ENCODE measurements around the gene SGSM1. TPM values are rescaled to one million over a fixed set of nuclear protein-coding genes. Genes with fewer than 3 reads are reported as not detected.

SGSM1 gene
- total RNA-seq, 1 donor: not detected

GRCh38 chr22:24951942-24952836, 146.2 kb downstream of the SGSM1 start, which contains the start of gene KIAA1671:
Gene KIAA1671, plus strand, starts transcription at chr22:24952716. Its CDS starts 75,284 bp downstream, at chr22:25028000.
- Histone ChIP-seq H3K9me3 (ENCODE audit: low read depth, low read length) (no peaks in the 10 kb centered on the region), H4K20me1 (ENCODE audit: insufficient read depth, low read length) (peaks cover 7% of the 10 kb centered on the region), H3K27me3 (ENCODE audit: insufficient read depth, low read length) (peaks cover 4% of the 10 kb centered on the region), H3K79me2 (ENCODE audit: insufficient read depth, low read length) (peaks cover 35% of the 10 kb centered on the region), H3K36me3 (ENCODE audit: insufficient read depth, low read length) (no peaks in the 10 kb centered on the region), H3K4me1 (ENCODE audit: insufficient read depth, low read length) (peaks cover 22% of the 10 kb centered on the region), H3K4me3 (ENCODE audit: insufficient read depth, low read length) (peak within 1 kb of the TSS; percentile 95), H2AFZ (ENCODE audit: low read length) (peak within 1 kb of the TSS; percentile 100), H3K27ac (ENCODE audit: low read depth, low read length) (peak within 1 kb of the TSS; percentile 88), H3K4me2 (ENCODE audit: insufficient read depth, low read length) (peak within 1 kb of the TSS; percentile 99)
- peak; percentile 99 for DNase-seq (ENCODE audit: insufficient read length, low spot score, missing footprints)
- peak; percentile 92 for TF ChIP-seq CTCF (IDR thresholded peaks at IDR 0.05; ENCODE audit: extremely low read depth, low read depth, low read length)

- Histone ChIP-seq H3K4me2 (ENCODE audit: insufficient read depth, low read length) (peak overlapping the region; percentile 99), H2AFZ (ENCODE audit: low read length) (peak overlapping the region; percentile 100), H4K20me1 (ENCODE audit: insufficient read depth, low read length) (peaks cover 7% of the 10 kb centered on the region), H3K36me3 (ENCODE audit: insufficient read depth, low read length) (no peaks in the 10 kb centered on the region), H3K27ac (ENCODE audit: low read depth, low read length) (peak overlapping the region; percentile 88), H3K79me2 (ENCODE audit: insufficient read depth, low read length) (peaks cover 38% of the 10 kb centered on the region), H3K9me3 (ENCODE audit: low read depth, low read length) (no peaks in the 10 kb centered on the region), H3K4me1 (ENCODE audit: insufficient read depth, low read length) (peaks cover 22% of the 10 kb centered on the region), H3K27me3 (ENCODE audit: insufficient read depth, low read length) (no peaks in the 10 kb centered on the region), H3K4me3 (ENCODE audit: insufficient read depth, low read length) (peak overlapping the region; percentile 95)
- TF ChIP-seq CTCF (IDR thresholded peaks at IDR 0.05; ENCODE audit: extremely low read depth, low read depth, low read length): no peak
- peak; percentile 98 for DNase-seq (ENCODE audit: insufficient read length, low spot score, missing footprints)
Observed at GRCh38 chr22:24952837-24953383, 146.9 kb downstream of the SGSM1 start.

GRCh38 chr22:24953384-24954113, 147.5 kb downstream of the SGSM1 start:
- peak; percentile 86 for DNase-seq (ENCODE audit: insufficient read length, low spot score, missing footprints)
- no peaks in the 10 kb centered on the region for H3K27me3 ChIP-seq (ENCODE audit: insufficient read depth, low read length)
- H3K79me2 ChIP-seq (ENCODE audit: insufficient read depth, low read length): peaks cover 38% of the 10 kb centered on the region
- H3K4me3 ChIP-seq (ENCODE audit: insufficient read depth, low read length): peak overlapping the region; percentile 95
- H3K36me3 ChIP-seq (ENCODE audit: insufficient read depth, low read length): no peaks in the 10 kb centered on the region
- H2AFZ ChIP-seq (ENCODE audit: low read length): peak overlapping the region; percentile 100
- peak overlapping the region; percentile 88 for H3K27ac ChIP-seq (ENCODE audit: low read depth, low read length)
- peaks cover 22% of the 10 kb centered on the region for H3K4me1 ChIP-seq (ENCODE audit: insufficient read depth, low read length)
- peaks cover 7% of the 10 kb centered on the region for H4K20me1 ChIP-seq (ENCODE audit: insufficient read depth, low read length)
- no peak for TF ChIP-seq CTCF (IDR thresholded peaks at IDR 0.05; ENCODE audit: extremely low read depth, low read depth, low read length)
- peak overlapping the region; percentile 99 for H3K4me2 ChIP-seq (ENCODE audit: insufficient read depth, low read length)
- no peaks in the 10 kb centered on the region for H3K9me3 ChIP-seq (ENCODE audit: low read depth, low read length)
